Keratinocyte (primary cell): ENCODE measurements around the gene TTR. TPM values are rescaled to one million over a fixed set of nuclear protein-coding genes. Genes with fewer than 3 reads are reported as not detected.

ENCODE experiments used
- DNase-seq: peaks from one replicate; pipeline ENCODE4 v3.0.0-alpha.2; 2011; ENCODE audit warnings: low read depth, missing footprints, low spot score
- FAIRE-seq: peaks from 2 replicates; lab custom pipeline; 2011; peaks lifted over from hg19 to GRCh38; lab: Jason Lieb, UNC
- H2AFZ ChIP-seq: 2 replicates; pipeline ENCODE4 v1.6.0; 2012; ENCODE audit warnings: low read length, control low read depth, inconsistent platforms; ENCODE audit not compliant: control insufficient read depth
- H3K27ac ChIP-seq: 2 replicates; pipeline ENCODE4 v1.5.1; 2011; ENCODE audit warnings: low read length; ENCODE audit not compliant: control insufficient read depth, insufficient read depth
- H3K27me3 ChIP-seq: 3 replicates; pipeline ENCODE4 v1.6.0; 2011; ENCODE audit warnings: low read length; ENCODE audit not compliant: control insufficient read depth, insufficient read depth; ENCODE audit errors: extremely low read depth
- H3K36me3 ChIP-seq, 2 experiments: 2 replicates in 1 of 2; 3 replicates in 1 of 2; pipeline ENCODE4 v1.5.1; 2011; ENCODE audit warnings: low read length in 2 of 2, mild to moderate bottlenecking in 1 of 2; ENCODE audit not compliant: control insufficient read depth in 2 of 2, insufficient read depth in 2 of 2; ENCODE audit errors: extremely low read depth in 1 of 2
- H3K4me1 ChIP-seq: 3 replicates; pipeline ENCODE4 v1.5.1; 2011; ENCODE audit warnings: low read length; ENCODE audit not compliant: control insufficient read depth, insufficient read depth; ENCODE audit errors: extremely low read depth
- H3K4me2 ChIP-seq: 3 replicates; pipeline ENCODE4 v1.6.0; 2011; ENCODE audit warnings: low read depth, low read length; ENCODE audit not compliant: control insufficient read depth, insufficient read depth; ENCODE audit errors: extremely low read depth
- H3K4me3 ChIP-seq, 3 experiments: fragments of 200-600 bp in 1 of 3; sonication (generic) in 1 of 3; 2 replicates in 2 of 3; 3 replicates in 1 of 3; pipeline ENCODE4 v1.5.1; 2011 to 2016; ENCODE audit warnings: low read length in 3 of 3, mild to moderate bottlenecking in 3 of 3, control low read depth in 2 of 3, inconsistent platforms in 1 of 3, low read depth in 1 of 3, mixed read lengths in 1 of 3, mixed run types in 1 of 3, moderate library complexity in 1 of 3; ENCODE audit not compliant: control insufficient read depth in 2 of 3, insufficient read depth in 2 of 3; ENCODE audit errors: extremely low read depth in 1 of 3
- H3K79me2 ChIP-seq: 2 replicates; pipeline ENCODE4 v1.6.0; 2012; ENCODE audit warnings: low read length; ENCODE audit not compliant: control insufficient read depth, insufficient read depth
- H3K9ac ChIP-seq: 3 replicates; pipeline ENCODE4 v1.6.0; 2011; ENCODE audit warnings: low read length; ENCODE audit not compliant: control insufficient read depth, insufficient read depth; ENCODE audit errors: extremely low read depth
- H3K9me1 ChIP-seq: 3 replicates; pipeline ENCODE4 v1.6.0; 2011; ENCODE audit warnings: low read length; ENCODE audit not compliant: control insufficient read depth, insufficient read depth; ENCODE audit errors: extremely low read depth
- H3K9me3 ChIP-seq: 2 replicates; pipeline ENCODE4 v1.5.1; 2012; ENCODE audit warnings: low read depth, low read length; ENCODE audit not compliant: control insufficient read depth
- H4K20me1 ChIP-seq: 3 replicates; pipeline ENCODE4 v1.6.0; 2011; ENCODE audit warnings: low read length; ENCODE audit not compliant: control insufficient read depth, insufficient read depth; ENCODE audit errors: extremely low read depth
- CTCF ChIP-seq, 3 experiments: IDR thresholded peaks in 1 of 3; conservative IDR thresholded peaks in 1 of 3; optimal IDR thresholded peaks in 1 of 3; 2 replicates in 2 of 3; 3 replicates in 1 of 3; pipeline versions ENCODE3 to v1.5.1; 2011; ENCODE audit warnings: low read length in 3 of 3, mild to moderate bottlenecking in 3 of 3, moderate library complexity in 2 of 3, control low read depth in 1 of 3, inconsistent platforms in 1 of 3; ENCODE audit not compliant: insufficient read depth in 2 of 3; ENCODE audit errors: extremely low read depth in 1 of 3
- EZH2 ChIP-seq: IDR thresholded peaks from one replicate; pipeline ENCODE4 v1.6.1; 2012; ENCODE audit warnings: inconsistent platforms, mild to moderate bottlenecking, low read length, moderate library complexity
- dilution Hi-C: fragments of 300-500 bp; cut with MboI; formaldehyde crosslinking; loops from one replicate; pipeline ENCODE4 v1.7.0; 2020; ENCODE audit warnings: low sequenced_read_pairs; ENCODE audit not compliant: extremely low pct_ligation_motif_present
- polyA plus RNA-seq, 5 experiments: library from polyadenylated mRNA; depleted of rRNA in 3 of 5; stranded (reverse) in 3 of 5; stranded (forward) in 1 of 5; unstranded in 1 of 5; fragments of >200 nt; gene quantifications; 1 replicate in 1 of 5; 2 replicates in 3 of 5; 3 replicates in 1 of 5; pipeline versions ENCODE4 v1.2.1 to v1.2.3, GENCODE V29; 2011 to 2012; ENCODE audit warnings: missing spikeins in 2 of 5, low read depth in 1 of 5, low replicate concordance in 1 of 5

Gene TTR
- polyA plus RNA-seq, 1 donor (not counting 4 experiments of a cell fraction or from before 2014, with no cell fraction given): not detected

DNA sequence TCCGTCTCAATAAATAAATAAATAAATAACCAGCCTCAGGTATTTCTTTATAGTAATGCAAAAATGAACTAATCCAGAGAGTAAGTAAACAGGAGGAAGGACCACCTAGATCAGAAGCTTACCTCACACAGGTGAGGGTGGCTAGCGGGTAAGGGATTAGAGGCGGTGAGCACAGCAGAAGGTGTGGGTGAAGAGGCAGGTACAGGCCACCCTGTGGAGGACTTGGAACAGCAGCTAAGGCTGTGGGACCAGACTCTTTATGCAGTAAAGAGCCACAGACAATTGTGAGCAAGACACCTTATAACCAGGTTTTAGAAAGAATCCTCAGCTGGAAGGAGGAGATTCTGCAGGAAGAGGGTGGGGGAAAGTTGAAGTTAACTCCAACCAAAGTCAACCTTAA is 34.2 kb upstream of the TTR start:
- Histone ChIP-seq H4K20me1 (no peaks in the 10 kb centered on the region), H3K4me1 (peaks cover 3% of the 10 kb centered on the region), H3K27me3 (no peaks in the 10 kb centered on the region), H3K4me2 (no peak overlapping the region), H3K9ac (no peak overlapping the region), H3K36me3 (no peaks in the 10 kb centered on the region), H3K79me2 (no peaks in the 10 kb centered on the region), H3K9me3 (no peaks in the 10 kb centered on the region), H2AFZ (no peak overlapping the region), H3K27ac (no peak overlapping the region), H3K4me3 (no peak overlapping the region), H3K9me1 (no peaks in the 10 kb centered on the region)
- TF ChIP-seq CTCF (optimal IDR thresholded peaks at IDR 0.05 in 1 of 3, IDR thresholded peaks at IDR 0.05 in 1 of 3, conservative IDR thresholded peaks at IDR 0.05 in 1 of 3; ENCODE audit: extremely low read depth in 1 of 3, insufficient read depth in 2 of 3, low read length in 3 of 3): peak in 2 of 3 experiments; percentile 4 to 25
- TF ChIP-seq EZH2: no peak
- no peak for DNase-seq
- no peak for FAIRE-seq
- dilution Hi-C loops: no loop called here

DNA sequence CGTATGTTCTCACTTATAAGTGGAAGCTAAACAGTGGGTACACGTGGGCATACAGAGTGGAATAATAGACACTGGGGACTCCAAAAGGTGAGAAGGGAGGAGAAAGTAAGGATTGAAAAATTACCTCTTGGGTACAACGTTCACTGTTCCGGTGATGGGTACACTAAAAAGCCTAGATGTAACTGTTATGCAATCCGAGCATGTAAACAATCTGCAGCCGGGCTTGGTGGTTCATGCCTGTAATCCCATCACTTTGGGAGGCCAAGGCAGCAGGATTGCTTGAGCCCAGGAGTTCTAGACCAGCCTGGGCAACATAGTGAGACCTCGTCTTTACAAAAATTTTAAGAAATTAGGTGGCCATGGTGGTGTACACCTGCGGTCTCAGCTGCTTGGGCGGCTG is 33.1 kb upstream of the TTR start:
- TF ChIP-seq CTCF (optimal IDR thresholded peaks at IDR 0.05 in 1 of 3, IDR thresholded peaks at IDR 0.05 in 1 of 3, conservative IDR thresholded peaks at IDR 0.05 in 1 of 3; ENCODE audit: extremely low read depth in 1 of 3, insufficient read depth in 2 of 3, low read length in 3 of 3): no peak
- no peak for TF ChIP-seq EZH2
- H3K27ac ChIP-seq: no peak overlapping the region
- H3K79me2 ChIP-seq: no peaks in the 10 kb centered on the region
- no peak overlapping the region for H3K9ac ChIP-seq
- H3K27me3 ChIP-seq: peaks cover 3% of the 10 kb centered on the region
- no peaks in the 10 kb centered on the region for H3K9me1 ChIP-seq
- no peak overlapping the region for H3K4me3 ChIP-seq
- no peaks in the 10 kb centered on the region for H3K9me3 ChIP-seq
- no peak for DNase-seq
- dilution Hi-C loops: no loop called here
- H3K4me2 ChIP-seq: no peak overlapping the region
- no peak for FAIRE-seq
- no peaks in the 10 kb centered on the region for H4K20me1 ChIP-seq
- no peak overlapping the region for H2AFZ ChIP-seq
- peaks cover 3% of the 10 kb centered on the region for H3K4me1 ChIP-seq
- no peaks in the 10 kb centered on the region for H3K36me3 ChIP-seq
